Measurements from ENCODE around the gene MTX1.

- TF ChIP-seq, protein P1, sequence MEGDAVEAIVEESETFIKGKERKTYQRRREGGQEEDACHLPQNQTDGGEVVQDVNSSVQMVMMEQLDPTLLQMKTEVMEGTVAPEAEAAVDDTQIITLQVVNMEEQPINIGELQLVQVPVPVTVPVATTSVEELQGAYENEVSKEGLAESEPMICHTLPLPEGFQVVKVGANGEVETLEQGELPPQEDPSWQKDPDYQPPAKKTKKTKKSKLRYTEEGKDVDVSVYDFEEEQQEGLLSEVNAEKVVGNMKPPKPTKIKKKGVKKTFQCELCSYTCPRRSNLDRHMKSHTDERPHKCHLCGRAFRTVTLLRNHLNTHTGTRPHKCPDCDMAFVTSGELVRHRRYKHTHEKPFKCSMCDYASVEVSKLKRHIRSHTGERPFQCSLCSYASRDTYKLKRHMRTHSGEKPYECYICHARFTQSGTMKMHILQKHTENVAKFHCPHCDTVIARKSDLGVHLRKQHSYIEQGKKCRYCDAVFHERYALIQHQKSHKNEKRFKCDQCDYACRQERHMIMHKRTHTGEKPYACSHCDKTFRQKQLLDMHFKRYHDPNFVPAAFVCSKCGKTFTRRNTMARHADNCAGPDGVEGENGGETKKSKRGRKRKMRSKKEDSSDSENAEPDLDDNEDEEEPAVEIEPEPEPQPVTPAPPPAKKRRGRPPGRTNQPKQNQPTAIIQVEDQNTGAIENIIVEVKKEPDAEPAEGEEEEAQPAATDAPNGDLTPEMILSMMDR (IDR thresholded peaks at IDR 0.05; ENCODE audit: insufficient read depth, low read length), result no peak
- no peak for TF ChIP-seq POLR2AphosphoS5 (IDR thresholded peaks at IDR 0.05; ENCODE audit: low read depth)
Observed at GRCh38 chr1:155188268-155188667, 20.2 kb upstream of the MTX1 start.

All from HL-60 (cell line).